ENCODE results near the gene CLEC1B.
"Not testable (repeated sequence)": the region's sequence is repeated elsewhere in the genome, so short reads cannot be mapped to it uniquely, and the experiment has no call there.

CLEC1B gene

GRCh38 chr12:9974731-9975130, 24.2 kb downstream of the CLEC1B start:
- not testable (repeated sequence) for DNase-seq (ENCODE audit: low spot score)

- no peak for DNase-seq (ENCODE audit: low spot score)
Observed at GRCh38 chr12:9973949-9974348, 25.0 kb downstream of the CLEC1B start.

- DNase-seq (ENCODE audit: low spot score): no peak
Observed at GRCh38 chr12:9971181-9971580, 27.7 kb downstream of the CLEC1B start, which contains the start of gene CLEC12A. CLEC12A (plus strand) TSS chr12:9971409; CDS start chr12:9971597, 188 bp downstream.

- no peak for DNase-seq (ENCODE audit: low spot score)
Observed at GRCh38 chr12:9969673-9970072, 29.2 kb downstream of the CLEC1B start.

- DNase-seq (ENCODE audit: low spot score): no peak
Observed at GRCh38 chr12:9961901-9962300, 37.0 kb downstream of the CLEC1B start.

GRCh38 chr12:9961106-9961505, 37.8 kb downstream of the CLEC1B start:
- DNase-seq (ENCODE audit: low spot score): no peak

GRCh38 chr12:9960590-9960989, 38.3 kb downstream of the CLEC1B start:
- no peak for DNase-seq (ENCODE audit: low spot score)

GRCh38 chr12:9957834-9958233, 41.1 kb downstream of the CLEC1B start:
- DNase-seq (ENCODE audit: low spot score): no peak

GRCh38 chr12:9952954-9953729, 45.8 kb downstream of the CLEC1B start:
- DNase-seq (ENCODE audit: low spot score): not testable (repeated sequence)

GRCh38 chr12:9951026-9951675, 47.8 kb downstream of the CLEC1B start:
- no peak for DNase-seq (ENCODE audit: low spot score)

- DNase-seq (ENCODE audit: low spot score): no peak
Observed at GRCh38 chr12:9948606-9949296, 50.2 kb downstream of the CLEC1B start.

- no peak for DNase-seq (ENCODE audit: low spot score)
Observed at GRCh38 chr12:9947674-9948073, 51.2 kb downstream of the CLEC1B start.

GRCh38 chr12:9944391-9944790, 54.5 kb downstream of the CLEC1B start:
- no peak for DNase-seq (ENCODE audit: low spot score)

GRCh38 chr12:9943240-9943639, 55.7 kb downstream of the CLEC1B start:
- DNase-seq (ENCODE audit: low spot score): peak; percentile 32
